Measurements from ENCODE around the gene FAM13A.

Gene FAM13A

DNA sequence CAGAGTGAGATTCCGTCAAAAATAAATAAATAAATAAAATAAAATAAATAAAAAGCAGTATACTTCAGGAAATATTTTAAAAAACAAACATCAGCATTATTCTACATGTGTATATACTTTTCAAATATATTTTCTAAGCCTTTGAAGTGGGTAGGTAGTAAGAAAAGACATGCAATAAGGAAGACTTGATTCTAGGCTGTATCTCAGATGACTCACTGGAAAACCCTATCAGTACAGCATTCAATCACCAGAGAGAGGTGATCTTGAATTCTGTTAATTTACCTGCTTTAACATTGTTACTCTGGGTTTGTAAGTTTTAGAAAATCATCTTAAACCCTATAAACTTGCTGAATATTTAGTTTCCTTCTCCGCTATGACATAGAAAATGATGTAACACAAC, 252.8 kb downstream of the FAM13A start:
- DNase-seq, result no peak

DNA sequence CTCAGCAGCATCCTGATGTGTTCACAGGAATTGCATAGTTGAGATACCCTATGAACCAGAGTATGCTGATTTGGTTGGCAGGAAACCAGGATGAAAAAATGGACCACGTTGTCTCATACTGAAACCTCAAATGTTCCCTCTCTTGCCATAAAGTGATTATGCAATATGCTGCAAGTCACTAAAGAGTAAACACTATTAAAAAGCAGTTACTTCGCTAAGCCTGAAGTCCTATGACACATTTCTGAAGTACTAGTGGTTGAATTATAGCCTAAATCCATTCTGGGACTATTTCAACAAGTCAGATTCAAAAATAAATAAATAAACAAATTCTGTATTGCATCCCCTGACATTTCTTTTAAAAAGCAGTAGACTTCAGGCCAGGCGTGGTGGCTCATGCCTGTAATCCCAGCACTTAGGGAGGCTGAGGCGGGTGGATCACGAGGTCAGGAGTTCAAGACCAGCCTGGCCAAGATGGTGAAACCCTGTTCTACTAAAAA, 253.3 kb downstream of the FAM13A start:
- no peak for DNase-seq

DNA sequence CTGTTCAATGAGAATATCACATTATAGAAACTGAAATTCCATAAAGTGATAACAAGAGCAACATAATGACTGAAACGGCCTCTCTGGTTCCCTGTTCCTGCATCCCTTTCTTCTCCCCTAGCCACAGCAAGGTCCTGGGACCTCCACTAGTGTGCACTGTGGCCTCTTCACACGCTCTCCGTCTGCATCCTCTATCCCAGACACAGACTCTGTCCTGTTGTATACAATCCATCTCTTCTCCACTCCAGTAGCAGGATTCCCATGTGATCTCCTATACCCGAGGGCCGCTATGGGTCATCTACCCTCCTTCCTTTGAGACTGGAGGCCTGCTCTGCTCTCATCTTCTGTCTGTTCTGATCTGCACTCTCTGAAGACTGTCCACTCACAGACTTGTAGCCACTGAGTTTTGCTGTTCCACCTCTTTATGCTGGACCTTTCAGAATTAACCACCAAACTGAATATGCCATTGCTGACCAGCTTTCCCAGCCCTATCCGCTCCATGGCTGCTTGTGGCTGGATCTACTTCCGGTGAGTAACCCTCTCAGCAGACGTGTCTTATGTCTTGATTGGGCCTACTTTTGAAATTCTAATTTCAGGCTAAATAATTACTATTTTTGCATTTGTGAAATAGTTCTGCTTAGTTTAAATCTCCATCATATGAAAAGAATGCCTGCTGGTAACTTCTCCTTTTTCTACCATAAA, 254.2 kb downstream of the FAM13A start:
- DNase-seq, result no peak

- DNase-seq, result no peak
Observed at GRCh38 chr4:88802138-88802537, 254.8 kb downstream of the FAM13A start.

DNA sequence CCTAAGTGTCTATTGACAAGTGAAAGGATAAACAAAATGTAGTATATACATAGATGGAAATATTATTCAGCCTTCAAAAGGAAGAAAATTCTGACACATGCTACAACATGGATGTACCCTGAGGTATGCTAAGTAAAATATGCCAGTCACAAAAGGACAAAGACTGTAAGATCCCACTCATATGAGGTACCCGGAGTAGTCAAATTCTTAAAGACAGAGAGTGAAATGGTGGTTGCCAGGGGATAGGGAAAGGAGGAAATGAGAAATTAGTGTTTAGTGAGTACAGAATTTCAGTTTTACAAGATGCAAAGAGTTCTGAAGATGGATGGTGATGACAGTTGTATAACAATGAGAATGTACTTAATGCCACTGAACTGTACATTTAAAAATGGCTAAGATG, 257.1 kb downstream of the FAM13A start:
- no peak for DNase-seq

GRCh38 chr4:88797725-88798124, 259.3 kb downstream of the FAM13A start:
- no peak for DNase-seq

GRCh38 chr4:88796545-88796944, 260.4 kb downstream of the FAM13A start:
- no peak for DNase-seq

DNA sequence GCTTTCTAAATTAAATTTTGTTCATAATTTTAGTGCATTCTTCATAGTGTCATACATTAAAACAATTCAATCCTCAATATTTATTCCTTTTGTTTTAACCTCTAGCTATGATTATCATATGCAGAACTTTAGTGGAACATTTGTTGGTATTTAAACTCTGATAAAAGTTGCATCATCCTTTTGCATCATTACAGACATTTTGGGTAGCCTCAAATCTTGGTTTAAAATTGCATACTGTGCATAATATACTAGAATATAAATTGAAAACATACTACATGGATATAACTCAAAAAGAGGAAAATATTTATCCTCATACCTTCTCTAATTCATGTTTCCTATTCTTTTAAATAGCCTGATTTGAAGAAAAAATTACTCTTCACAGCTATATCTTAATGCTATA, 262.0 kb downstream of the FAM13A start:
- DNase-seq, result no peak

DNA sequence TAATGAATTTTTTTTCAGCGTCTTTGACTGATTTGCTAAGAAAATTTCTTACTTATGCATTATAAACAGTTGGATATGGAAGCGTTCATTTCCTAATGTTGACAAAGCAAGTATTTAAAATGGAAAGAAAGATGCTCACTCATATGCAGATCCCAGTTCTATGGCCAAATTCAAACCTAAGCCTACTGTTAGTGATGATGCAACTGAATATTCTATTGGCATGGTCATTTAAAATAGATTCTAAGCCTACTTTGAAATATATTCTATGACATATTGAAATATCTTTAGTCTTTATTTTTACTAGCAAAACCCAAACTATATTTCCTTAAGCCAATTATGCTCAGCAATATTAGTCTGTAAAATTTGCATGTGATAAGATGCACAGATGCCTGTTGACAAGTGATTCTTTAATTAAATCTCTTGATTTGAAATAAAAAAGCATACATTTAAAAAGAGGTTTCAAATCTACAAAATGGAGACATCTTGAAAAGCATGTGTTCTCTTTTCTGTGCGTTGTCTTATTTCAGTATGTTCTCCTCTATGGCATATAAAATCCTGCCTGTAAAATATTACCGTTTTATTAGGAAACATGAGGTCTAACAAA, 262.8 kb downstream of the FAM13A start:
- no peak for DNase-seq

DNA sequence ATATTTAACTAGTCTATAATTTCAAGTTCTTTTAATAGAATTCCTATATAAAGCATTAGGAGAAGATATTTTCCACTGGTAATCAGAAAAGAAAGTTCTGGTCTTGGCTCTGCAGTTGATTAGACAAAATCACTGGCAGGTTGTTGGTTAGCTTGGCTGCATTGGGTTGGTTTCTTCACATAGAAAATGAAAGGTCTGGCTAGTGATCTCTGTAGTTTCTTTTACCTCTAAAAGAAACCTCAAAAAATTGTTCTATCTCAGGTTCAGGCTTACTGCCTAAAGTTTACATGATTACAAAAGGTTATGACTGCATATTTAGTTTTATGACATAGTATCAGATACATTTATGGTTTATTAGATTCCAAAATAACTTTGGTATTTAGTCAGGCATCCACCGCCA, 263.5 kb downstream of the FAM13A start:
- no peak for DNase-seq

DNA sequence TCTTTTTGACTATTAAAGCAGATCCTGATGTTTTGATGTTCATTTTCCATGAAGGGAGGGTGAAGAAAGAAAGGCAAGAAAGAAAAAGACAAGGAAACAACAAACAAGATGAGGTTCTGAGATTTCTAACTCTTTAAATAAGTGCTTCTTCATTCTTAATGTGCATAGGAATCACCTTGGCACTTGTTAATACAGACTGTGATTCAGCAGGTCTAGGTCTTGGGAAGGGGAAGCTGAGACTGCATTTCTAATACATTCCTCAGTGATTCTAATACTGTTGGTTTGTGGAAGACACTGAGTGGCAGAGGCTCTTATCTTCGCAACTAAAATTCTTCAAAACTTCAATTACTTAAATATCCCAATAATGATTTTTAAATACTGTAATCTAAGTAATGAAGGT, 264.2 kb downstream of the FAM13A start:
- DNase-seq, result no peak

DNA sequence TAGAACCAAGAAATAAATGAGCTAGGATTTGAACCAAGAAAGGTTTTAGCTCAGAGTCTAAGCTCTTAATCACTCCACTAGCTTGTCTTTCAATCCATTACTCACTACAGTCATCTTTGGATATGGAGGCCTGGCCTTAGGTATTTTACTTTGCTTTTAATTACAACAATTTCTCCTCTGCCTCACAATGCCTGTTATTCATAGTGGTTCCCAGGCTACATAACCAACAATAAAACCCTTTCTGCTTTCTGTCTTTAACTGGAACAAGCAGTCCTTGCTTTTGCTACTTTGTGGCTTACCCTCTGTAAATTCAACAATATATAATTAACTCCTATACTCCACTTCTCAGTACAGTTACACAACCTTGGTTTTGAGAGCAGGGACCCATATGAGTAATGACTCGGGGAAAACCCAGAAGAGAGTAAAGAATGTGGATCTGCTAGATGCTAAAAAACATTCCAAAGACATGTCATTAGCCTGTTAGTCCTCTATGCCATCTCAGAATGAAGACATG, 264.7 kb downstream of the FAM13A start:
- no peak for DNase-seq

DNA sequence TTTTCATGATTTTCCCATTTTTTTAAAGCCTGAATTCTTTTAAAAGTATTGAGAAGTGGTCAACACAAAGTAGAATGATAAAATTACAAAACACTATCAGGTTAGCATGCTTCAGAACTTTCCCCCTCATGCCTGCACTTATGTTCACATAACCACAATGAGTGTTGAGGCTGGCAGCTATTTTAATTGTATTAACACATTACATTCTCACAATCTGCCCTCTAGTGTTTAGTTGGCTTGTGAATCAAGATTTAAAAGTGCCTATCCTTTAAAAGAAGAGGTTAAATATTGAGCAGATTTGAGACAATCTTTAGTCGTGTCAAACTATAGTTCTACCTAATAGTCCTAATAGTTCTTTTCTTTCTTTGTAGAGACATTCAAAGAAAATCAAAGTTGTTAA, 265.7 kb downstream of the FAM13A start:
- DNase-seq, result no peak

DNA sequence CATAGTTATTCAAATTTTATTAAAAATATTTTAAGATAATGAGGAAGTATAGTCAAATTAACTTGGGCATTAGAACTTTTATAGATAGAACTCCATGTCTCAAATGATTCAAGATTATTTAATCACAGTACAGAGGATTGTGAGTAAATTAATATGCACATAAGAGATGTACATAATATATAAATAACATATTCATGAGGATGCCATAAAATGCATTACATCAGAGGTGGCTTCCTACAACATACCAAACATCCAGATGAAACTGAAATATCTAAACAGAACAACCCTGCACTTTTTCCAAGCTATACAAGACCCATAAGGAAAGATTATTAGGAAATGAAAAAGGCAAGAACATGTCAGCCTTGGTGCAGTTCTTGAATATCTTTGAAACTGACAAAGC, 268.1 kb downstream of the FAM13A start:
- no peak for DNase-seq

GRCh38 chr4:88788424-88788823, 268.6 kb downstream of the FAM13A start:
- DNase-seq, result no peak

DNA sequence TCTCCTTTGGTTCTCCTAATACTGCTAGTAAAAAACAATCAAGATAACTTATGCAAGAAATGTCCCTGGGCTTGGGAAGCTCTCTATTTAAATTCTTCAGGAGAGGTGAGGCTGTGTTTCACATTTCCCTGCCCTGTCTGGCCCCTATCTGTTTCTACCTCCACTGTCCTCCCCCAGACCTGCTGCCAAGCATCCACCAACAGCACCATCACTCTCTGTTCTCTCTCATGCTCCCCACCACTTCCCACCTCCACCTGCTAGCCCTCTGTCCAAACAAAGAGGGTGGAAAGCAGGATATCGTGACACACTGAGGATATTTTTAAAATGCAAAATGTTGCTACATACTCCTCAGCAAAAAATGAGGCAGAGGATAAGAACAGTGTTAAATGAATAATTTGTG, 271.0 kb downstream of the FAM13A start:
- DNase-seq, result no peak

DNA sequence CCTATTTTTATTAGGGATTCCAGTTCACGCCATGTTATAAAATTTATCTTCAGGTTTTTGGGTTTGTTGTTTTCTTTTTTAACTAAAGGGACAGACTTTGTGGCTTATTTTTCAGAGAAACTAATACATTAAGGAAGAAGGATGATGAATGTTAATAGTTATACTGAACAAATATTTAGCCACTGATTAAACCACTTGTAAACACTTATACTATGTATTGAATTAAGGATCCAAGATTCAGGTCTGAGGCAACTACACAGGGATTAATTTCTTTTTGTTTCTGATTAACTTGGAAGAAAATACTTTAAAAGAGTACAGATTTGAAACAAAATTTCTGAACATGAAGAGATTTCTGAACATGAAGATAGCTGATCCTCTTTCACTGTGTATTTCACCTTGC, 276.6 kb downstream of the FAM13A start:
- no peak for DNase-seq

DNA sequence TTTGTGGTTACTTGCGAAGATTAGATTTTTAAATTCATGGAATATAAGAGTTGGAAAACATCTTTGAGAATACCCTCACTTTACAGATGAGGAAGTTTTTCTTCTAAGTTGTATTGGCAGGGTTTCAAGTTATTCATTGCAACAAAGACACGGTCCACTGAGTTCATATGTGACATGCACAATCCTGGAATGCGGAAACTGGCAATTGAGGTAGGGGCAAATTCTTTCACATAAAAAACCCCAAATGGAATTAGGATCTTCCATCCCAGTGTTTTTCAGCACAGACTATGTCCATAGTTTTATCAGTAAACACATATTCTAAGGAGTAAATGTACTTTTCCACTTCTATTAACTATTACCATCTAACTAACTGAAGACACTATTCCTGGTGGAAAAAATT, 277.6 kb downstream of the FAM13A start:
- no peak for DNase-seq

DNA sequence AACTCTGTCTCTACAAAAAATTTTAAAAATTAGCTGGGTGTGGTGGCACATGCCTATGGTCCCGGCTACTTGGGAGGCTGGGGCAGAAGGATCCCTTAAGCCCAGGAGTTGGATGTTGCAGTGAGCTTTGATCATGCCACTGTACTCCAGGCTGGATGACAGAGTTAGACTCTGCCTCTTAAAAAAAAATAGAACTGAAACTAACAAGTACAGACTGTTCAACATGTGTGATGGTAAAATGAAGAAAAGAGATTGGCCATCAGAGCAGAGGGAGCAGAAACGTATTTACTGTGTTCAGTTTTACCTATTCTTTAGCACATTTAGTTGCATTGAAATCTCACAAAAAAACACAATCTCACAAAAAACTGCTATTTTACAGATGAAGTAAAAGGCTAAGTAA, 281.5 kb downstream of the FAM13A start:
- no peak for DNase-seq

- DNase-seq, result no peak
Observed at GRCh38 chr4:88775026-88775425, 282.0 kb downstream of the FAM13A start.

DNA sequence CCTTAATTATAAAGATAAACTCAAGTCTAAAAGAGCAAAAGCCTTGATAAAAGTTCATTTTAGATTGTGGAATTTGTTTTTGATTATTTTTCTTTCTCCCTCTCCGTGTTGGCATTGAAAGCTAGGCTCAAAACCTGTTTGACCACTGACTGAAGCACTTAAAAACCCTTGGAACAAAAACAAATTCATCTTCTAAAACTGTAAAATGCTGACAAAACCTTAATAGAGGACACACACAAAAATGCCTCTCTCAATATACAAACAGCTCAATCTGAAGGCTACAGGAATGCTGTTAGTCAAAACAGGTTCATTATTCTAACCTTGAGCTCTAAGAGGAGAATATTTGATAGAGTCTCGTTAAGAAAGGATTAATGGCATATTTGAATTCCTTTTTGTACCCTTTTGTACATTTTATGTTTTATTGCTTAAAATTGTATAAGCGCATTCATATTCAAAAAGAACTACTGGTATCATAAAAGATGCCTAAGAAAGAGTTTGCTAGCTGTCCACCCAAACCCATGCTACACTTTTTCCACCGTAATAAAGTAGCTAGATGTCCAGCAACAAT, 285.0 kb downstream of the FAM13A start:
- no peak for DNase-seq

GRCh38 chr4:88765729-88766128, 291.3 kb downstream of the FAM13A start:
- DNase-seq, result no peak

DNA sequence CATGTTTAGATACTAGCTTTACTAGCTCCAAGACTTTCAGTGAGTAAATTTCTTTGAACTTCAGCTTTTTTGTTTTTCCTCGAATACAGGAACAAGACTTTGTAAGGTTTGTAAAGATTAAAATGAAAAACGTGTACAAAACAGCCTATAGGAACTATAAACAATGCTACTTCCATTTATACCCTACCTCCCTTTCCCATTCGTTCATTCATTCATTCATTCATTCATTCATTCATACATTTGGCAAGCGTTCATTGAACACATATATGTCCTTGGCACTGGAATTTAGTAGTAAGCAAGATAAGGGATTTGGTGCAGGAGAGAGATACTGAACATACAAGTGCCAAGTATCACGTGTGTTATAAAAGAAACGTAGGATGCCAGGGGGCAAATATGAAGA, 293.9 kb downstream of the FAM13A start:
- DNase-seq, result no peak

DNA sequence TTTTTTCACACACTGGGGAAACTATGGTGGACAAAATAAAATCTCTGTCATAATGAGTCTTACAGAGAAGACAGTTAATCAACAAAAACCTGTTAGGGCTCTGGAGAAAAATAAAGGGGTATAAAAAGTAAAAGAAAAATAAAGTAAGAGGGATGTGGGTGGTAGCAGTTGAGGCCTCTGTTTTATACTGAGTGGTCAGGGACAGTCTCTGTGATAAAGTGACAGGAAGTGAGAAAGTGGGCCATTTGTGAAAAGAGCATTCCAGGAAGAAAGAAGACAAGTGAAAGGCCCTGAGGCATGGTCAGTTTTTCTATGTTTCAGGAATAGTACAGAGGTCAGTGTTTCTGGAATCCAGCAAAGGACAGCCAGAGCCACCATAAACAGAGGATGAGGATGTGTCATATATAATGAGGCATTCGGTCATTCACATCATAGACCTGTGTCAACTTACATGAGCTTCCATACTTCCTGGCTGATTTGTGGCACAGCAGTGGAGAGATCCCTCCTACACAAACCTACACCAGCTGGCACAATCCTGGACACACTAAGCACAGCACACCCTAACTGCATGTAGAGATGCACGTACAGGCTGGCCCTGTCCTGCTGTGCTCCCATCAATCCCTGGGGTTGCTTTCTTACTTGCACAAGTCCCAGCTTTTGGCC, 295.0 kb downstream of the FAM13A start:
- DNase-seq, result no peak
